Subcutaneous abdominal adipose tissue (tissue), 5 donors: ENCODE measurements around the gene ZNF322.

ENCODE experiments used
- H3K27ac ChIP-seq: one replicate; pipeline ENCODE4 v1.7.0; 2013; ENCODE audit warnings: low read depth, mild to moderate bottlenecking, inconsistent platforms, low read length, moderate library complexity
- H3K27me3 ChIP-seq, 5 donors: one replicate each; pipeline ENCODE4 v1.7.0; 2013; ENCODE audit warnings: low read length in 5 of 5, inconsistent platforms in 1 of 5; ENCODE audit not compliant: control insufficient read depth in 5 of 5, insufficient read depth in 4 of 5
- H3K36me3 ChIP-seq, 5 donors: one replicate each; pipeline ENCODE4 v1.7.0; 2013; ENCODE audit warnings: low read length in 5 of 5; ENCODE audit not compliant: control insufficient read depth in 5 of 5, insufficient read depth in 5 of 5
- H3K4me1 ChIP-seq, 5 donors: one replicate each; pipeline ENCODE4 v1.7.0; 2013; ENCODE audit warnings: low read length in 5 of 5, mild to moderate bottlenecking in 3 of 5, moderate library complexity in 1 of 5; ENCODE audit not compliant: control insufficient read depth in 5 of 5, insufficient read depth in 5 of 5
- H3K4me3 ChIP-seq, 5 donors: one replicate each; pipeline ENCODE4 v1.7.0; 2013; ENCODE audit warnings: low read length in 5 of 5, low read depth in 1 of 5
- H3K9ac ChIP-seq, 5 donors: one replicate each; pipeline ENCODE4 v1.7.0; 2013; ENCODE audit warnings: low read length in 5 of 5, mild to moderate bottlenecking in 4 of 5, moderate library complexity in 3 of 5
- H3K9me3 ChIP-seq, 5 donors: one replicate each; pipeline ENCODE4 v1.7.0; 2013; ENCODE audit warnings: low read length in 5 of 5; ENCODE audit not compliant: control insufficient read depth in 5 of 5
- donor health status: healthy.
- donor health status: healthy.
- donor health status: healthy.
- donor health status: healthy.
- donor health status: healthy.

Gene ZNF322

DNA sequence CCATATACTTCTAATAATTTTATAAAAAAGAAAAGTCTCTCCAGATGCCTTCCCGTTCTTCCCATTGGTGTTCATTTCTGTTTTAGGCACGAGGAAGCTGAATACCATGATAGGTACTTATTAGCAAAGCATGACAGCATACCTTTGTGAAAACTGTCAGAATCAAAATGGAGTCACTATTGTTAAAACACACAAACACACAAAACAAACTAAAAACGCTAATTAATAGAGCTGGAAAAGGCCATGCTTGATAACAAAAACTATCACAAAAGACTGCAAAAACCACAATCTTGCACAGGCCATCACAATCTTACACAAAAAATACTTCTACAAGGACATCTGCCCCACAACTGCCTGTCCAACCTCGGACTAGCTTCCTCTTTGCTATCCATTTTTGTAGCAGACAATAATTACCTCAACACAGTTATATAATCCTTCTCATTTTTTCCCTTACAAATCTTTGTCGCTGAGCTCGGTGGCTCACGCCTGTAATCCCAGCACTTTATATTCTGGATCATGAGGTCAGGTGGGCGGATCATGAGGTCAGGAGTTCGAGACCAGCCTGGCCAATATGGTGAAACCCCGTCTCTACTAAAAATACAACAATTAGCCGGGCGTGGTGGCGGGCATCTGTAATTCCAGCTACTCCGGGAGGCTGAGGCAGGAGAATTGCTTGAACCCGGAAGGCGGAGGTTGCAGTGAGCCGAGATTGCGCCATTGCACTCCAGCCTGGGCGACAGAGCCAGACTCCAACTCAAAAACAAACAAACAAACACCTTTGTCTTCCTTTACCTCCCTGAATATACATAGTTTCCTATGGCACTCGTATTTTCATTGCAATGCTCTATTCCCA is 66.0 kb downstream of the ZNF322 start:
- H3K27ac ChIP-seq, result no peak overlapping the region
- peaks cover 0 to 7% (median 6%) of the 10 kb centered on the region in 5 donors for H3K36me3 ChIP-seq
- H3K4me3 ChIP-seq, result no peak overlapping the region
- H3K9ac ChIP-seq, result no peak overlapping the region
- no peaks in the 10 kb centered on the region for H3K9me3 ChIP-seq
- peaks cover 0 to 20% (median 12%) of the 10 kb centered on the region in 5 donors for H3K27me3 ChIP-seq
- H3K4me1 ChIP-seq, result peaks cover 6 to 28% (median 24%) of the 10 kb centered on the region in 5 donors

GRCh38 chr6:26592649-26593048 is 66.9 kb downstream of the ZNF322 start:
- H3K4me1 ChIP-seq, result peaks cover 6 to 22% (median 18%) of the 10 kb centered on the region in 5 donors
- H3K27ac ChIP-seq, result no peak overlapping the region
- no peaks in the 10 kb centered on the region for H3K9me3 ChIP-seq
- H3K9ac ChIP-seq, result no peak overlapping the region
- H3K4me3 ChIP-seq, result no peak overlapping the region
- no peaks in the 10 kb centered on the region for H3K36me3 ChIP-seq
- peaks cover 0 to 20% (median 12%) of the 10 kb centered on the region in 5 donors for H3K27me3 ChIP-seq

- Histone ChIP-seq H3K27me3 (peaks cover 0 to 28% (median 12%) of the 10 kb centered on the region in 5 donors), H3K27ac (no peak overlapping the region), H3K9ac (no peak overlapping the region), H3K4me3 (no peak overlapping the region), H3K4me1 (no peaks in the 10 kb centered on the region), H3K36me3 (no peaks in the 10 kb centered on the region), H3K9me3 (no peaks in the 10 kb centered on the region)
Measured at GRCh38 chr6:26588965-26589364, 70.6 kb downstream of the ZNF322 start.
